Spleen (tissue), 7 donors: ENCODE results near the gene SREK1.

Experiments
- CTCF ChIP-seq, 11 experiments: fragments of 200-600 bp in 7 of 11; fragments of 450-650 bp in 4 of 11; sonication (generic) in 4 of 11; IDR thresholded peaks in 8 of 11; conservative IDR thresholded peaks in 3 of 11; 1 replicate in 7 of 11; 2 replicates in 4 of 11; pipeline versions ENCODE4 v1.4.0 to v1.8.0; 2016 to 2021; ENCODE audit warnings: antibody characterized with exemption in 11 of 11, inconsistent platforms in 4 of 11, mild to moderate bottlenecking in 1 of 11
- POLR2A ChIP-seq, 3 donors: fragments of 450-650 bp; IDR thresholded peaks; one replicate each; pipeline ENCODE4 v1.5.1; 2017; ENCODE audit warnings: antibody characterized with exemption in 3 of 3, mild to moderate bottlenecking in 1 of 3
- donor health status: DM: no; HTN: no; CAD: no; lungs with moderate emphysema.
- donor health status: DM: no; HTN: no; CAD: no.
- donor health status: DM: no; HTN: no; CAD: no.

DNA sequence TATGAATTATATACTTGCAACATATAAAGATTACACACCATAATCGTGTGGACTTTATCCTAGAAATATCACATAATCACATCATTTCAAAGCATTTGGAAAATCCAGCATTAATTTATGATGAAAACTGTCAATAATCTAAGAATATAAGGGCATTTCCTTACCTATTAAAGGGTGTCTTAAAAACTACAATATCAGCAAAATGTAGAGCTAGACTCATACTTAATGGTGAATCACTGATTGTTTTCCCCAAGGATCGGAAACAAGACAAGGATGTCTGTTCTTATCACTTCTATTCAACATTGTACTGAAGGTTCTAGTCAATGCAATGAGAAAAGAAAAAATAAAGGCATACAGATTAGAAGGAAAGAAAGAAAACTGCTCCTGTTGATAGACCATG is 8.0 kb upstream of the SREK1 start:
- TF ChIP-seq CTCF (IDR thresholded peaks at IDR 0.05 in 8 of 11, conservative IDR thresholded peaks at IDR 0.05 in 3 of 11) = no peak
- no peak for TF ChIP-seq POLR2A (IDR thresholded peaks at IDR 0.05)
